Stimulated activated naive B cell treated with anti-CD40 and anti-IgM and Interleukin-4, amounts not matched to agents 10 μg/mL and 1 μg/mL and 100 μg/mL, for 72 hours (primary cell): ENCODE results near the gene PLEKHA7.
"Not testable (repeated sequence)": the region's sequence is repeated elsewhere in the genome, so short reads cannot be mapped to it uniquely, and the experiment has no call there.

Experiments
- ATAC-seq, 2 donors: fragments of 150-1000 bp; cut with Tn5 transposase; replicated peaks; 2 replicates each; pipeline ENCODE4 v1.10.0; 2021; ENCODE audit warnings: moderate library complexity in 1 of 2
- DNase-seq: peaks from one replicate; pipeline ENCODE4 v3.0.0; 2021
- H3K27ac Mint-ChIP-seq: one replicate; pipeline ENCODE4 v1.8.0; 2022; ENCODE audit warnings: mild to moderate bottlenecking, mixed read lengths
- H3K27me3 Mint-ChIP-seq, 2 donors: one replicate each; pipeline ENCODE4 v1.8.0; 2022; ENCODE audit warnings: mixed read lengths in 2 of 2
- H3K36me3 Mint-ChIP-seq, 2 donors: one replicate each; pipeline ENCODE4 v1.8.0; 2022; ENCODE audit warnings: mixed read lengths in 2 of 2, mild to moderate bottlenecking in 1 of 2
- H3K4me1 Mint-ChIP-seq, 2 donors: one replicate each; pipeline ENCODE4 v1.8.0; 2022; ENCODE audit warnings: mixed read lengths in 2 of 2, mild to moderate bottlenecking in 1 of 2
- H3K4me3 Mint-ChIP-seq, 2 donors: one replicate each; pipeline ENCODE4 v1.8.0; 2022; ENCODE audit warnings: mild to moderate bottlenecking in 2 of 2, mixed read lengths in 2 of 2, moderate library complexity in 1 of 2
- H3K9me3 Mint-ChIP-seq, 2 donors: one replicate each; pipeline ENCODE4 v1.8.0; 2022; ENCODE audit warnings: mixed read lengths in 2 of 2, mild to moderate bottlenecking in 1 of 2

Gene PLEKHA7

GRCh38 chr11:17014321-17014832 lies at the start of gene PLEKHA7:
Gene PLEKHA7 (minus strand): TSS chr11:17014414. CDS start chr11:17014401, 13 bp downstream.
- H3K9me3 Mint-ChIP-seq, result no peaks in the 10 kb centered on the region
- peaks cover 3 to 7% of the 10 kb centered on the region in 2 donors for H3K36me3 Mint-ChIP-seq
- peak within 1 kb of the TSS; percentile 84 to 88 for H3K4me3 Mint-ChIP-seq
- H3K27ac Mint-ChIP-seq, result peak within 1 kb of the TSS; percentile 16
- no peak for DNase-seq
- ATAC-seq, result peak; percentile 26 to 27
- peaks cover 3 to 7% of the 10 kb centered on the region in 2 donors for H3K4me1 Mint-ChIP-seq
- H3K27me3 Mint-ChIP-seq, result peaks cover 18 to 31% of the 10 kb centered on the region in 2 donors

DNA sequence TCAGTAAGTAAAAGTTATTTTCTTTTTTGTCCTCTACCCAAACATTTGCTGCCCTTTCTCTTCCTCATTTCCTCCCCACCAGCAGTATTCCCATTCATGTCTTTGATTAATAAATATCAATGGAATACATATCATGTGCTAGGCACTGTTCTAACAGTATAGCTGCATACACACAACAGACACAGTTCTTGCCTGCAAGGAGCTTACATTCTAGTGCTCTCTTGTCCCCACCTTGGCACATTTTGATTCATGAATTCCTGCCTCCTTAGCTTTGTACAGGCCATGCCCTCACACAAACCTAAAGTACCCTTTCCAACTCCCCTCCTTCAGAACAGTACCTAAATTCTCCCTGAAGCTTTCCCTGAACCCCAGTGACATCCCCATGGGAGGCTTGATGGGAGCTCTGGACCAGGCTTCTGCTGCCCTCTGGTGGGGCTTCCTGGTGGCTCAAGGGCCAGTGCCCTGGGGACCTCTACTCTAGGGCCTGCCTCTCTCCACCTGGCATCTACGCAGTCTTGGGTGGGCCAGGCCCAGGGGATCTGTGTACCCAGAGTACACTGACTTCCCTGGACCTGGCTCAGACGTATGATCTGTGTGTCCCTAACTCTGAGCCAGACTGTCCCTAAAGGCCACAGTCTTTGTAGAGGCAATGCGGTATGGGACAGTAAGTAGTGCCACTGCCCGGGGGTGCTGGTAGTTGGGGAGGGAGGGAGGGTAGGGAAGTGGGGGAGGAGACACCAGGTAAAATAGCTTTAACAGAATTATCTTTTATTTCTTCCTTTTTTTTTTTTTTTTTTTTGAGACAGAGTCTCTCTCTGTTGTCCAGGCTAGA lies 49.2 kb upstream of the PLEKHA7 start:
- Mint-ChIP-seq H3K4me3 (no peak overlapping the region), H3K36me3 (peaks cover 17% of the 10 kb centered on the region in 2 donors), H3K27ac (no peak overlapping the region), H3K9me3 (peaks cover 3 to 5% of the 10 kb centered on the region in 2 donors), H3K27me3 (no peaks in the 10 kb centered on the region), H3K4me1 (peaks cover 2 to 10% of the 10 kb centered on the region in 2 donors)
- ATAC-seq (peak; percentile 89 to 93), DNase-seq (peak; percentile 28)

- not testable (repeated sequence) for DNase-seq, H3K27ac Mint-ChIP-seq, H3K4me3 Mint-ChIP-seq, H3K27me3 Mint-ChIP-seq, H3K4me1 Mint-ChIP-seq, ATAC-seq, H3K9me3 Mint-ChIP-seq
- H3K36me3 Mint-ChIP-seq, result peaks cover 3 to 17% of the 10 kb centered on the region in 2 donors
Measured at GRCh38 chr11:17051146-17051545, 36.9 kb upstream of the PLEKHA7 start.

- not testable (repeated sequence) for H3K27me3 Mint-ChIP-seq, H3K9me3 Mint-ChIP-seq, H3K4me3 Mint-ChIP-seq, H3K4me1 Mint-ChIP-seq, H3K27ac Mint-ChIP-seq, DNase-seq, ATAC-seq
- peaks cover 3 to 17% of the 10 kb centered on the region in 2 donors for H3K36me3 Mint-ChIP-seq
Measured at GRCh38 chr11:17048491-17048890, 34.3 kb upstream of the PLEKHA7 start.

DNA sequence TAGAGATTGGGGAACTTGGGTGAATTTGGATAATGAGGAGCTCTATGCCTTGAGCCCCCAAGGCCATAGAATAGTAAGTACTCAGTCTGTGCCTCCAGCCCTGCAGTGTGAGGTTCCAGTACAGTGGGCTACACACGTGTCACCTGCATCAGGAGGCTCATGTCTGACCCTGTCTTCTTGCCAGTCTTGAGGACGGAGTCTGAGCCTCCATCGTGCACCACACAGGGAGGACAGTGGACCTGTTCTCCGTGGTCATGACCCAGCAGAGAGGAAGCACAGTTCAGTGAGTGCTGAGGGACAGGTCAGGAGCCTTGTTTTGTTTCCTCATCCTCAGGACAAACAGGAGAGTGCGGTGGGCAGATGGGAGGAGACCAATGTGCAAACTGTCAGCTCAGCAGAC lies 32.5 kb upstream of the PLEKHA7 start:
- H3K4me3 Mint-ChIP-seq, result no peak overlapping the region
- DNase-seq (no peak), ATAC-seq (no peak)
- no peaks in the 10 kb centered on the region for H3K4me1 Mint-ChIP-seq
- H3K9me3 Mint-ChIP-seq, result peaks cover 0 to 2% of the 10 kb centered on the region in 2 donors
- no peaks in the 10 kb centered on the region for H3K27me3 Mint-ChIP-seq
- H3K36me3 Mint-ChIP-seq, result peaks cover 0 to 6% of the 10 kb centered on the region in 2 donors
- H3K27ac Mint-ChIP-seq, result no peak overlapping the region

DNA sequence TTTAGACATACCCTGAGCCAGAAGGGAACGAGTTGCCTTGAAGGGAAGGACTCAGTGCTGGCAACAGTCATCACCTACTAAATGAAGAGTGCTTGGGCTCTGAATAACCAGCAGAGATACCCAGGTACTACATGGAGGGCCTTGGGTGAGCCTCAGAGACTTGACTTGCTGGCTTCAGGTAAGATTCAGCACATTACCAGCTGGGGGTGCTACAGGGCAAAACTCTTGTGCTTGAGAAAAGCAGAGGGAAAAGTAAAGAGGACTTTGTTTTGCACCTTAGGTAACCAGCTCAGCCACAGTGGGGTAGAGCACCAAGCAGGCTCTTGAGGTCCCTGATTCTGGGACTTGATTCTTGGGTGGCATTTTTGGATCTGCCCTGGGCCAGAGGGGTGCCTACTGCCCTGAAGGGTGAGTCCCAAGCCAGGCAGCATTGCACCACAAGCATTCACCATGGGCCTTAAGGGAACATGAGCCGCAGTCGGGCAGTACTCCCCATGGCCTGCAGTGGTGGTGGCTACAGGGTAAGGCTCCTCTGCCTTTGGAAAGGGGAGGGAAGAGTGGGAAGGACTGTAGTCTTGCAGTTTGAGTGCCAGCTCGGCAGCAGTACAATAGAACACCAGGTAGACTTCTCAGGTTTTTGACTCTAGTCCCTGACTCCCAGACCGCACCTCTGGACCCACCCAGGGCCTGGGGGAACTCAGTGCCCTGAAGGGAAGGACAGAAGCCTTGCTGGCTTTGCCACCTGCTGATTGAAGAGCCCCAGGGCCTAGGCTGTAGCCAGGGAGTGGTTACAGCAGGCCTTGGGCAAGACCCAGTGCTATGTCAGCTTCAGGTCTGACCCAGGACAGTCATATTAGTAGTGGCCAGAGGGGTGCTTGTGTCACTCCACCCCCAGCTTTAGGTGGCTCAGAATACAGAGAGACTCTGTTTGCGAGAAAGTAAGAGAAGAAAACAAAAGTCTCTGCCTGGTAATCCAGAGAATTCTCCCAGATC lies 22.7 kb upstream of the PLEKHA7 start:
- H3K27me3 Mint-ChIP-seq, result peaks cover 0 to 8% of the 10 kb centered on the region in 2 donors
- no peak overlapping the region for H3K4me3 Mint-ChIP-seq
- DNase-seq, result no peak
- peaks cover 24 to 35% of the 10 kb centered on the region in 2 donors for H3K36me3 Mint-ChIP-seq
- ATAC-seq, result no peak
- no peaks in the 10 kb centered on the region for H3K4me1 Mint-ChIP-seq
- H3K27ac Mint-ChIP-seq, result no peak overlapping the region
- H3K9me3 Mint-ChIP-seq, result peaks cover 4 to 5% of the 10 kb centered on the region in 2 donors

- not testable (repeated sequence) for H3K27ac Mint-ChIP-seq, DNase-seq, H3K9me3 Mint-ChIP-seq, H3K4me3 Mint-ChIP-seq, ATAC-seq, H3K4me1 Mint-ChIP-seq, H3K27me3 Mint-ChIP-seq
- peaks cover 24 to 40% of the 10 kb centered on the region in 2 donors for H3K36me3 Mint-ChIP-seq
Measured at GRCh38 chr11:17034027-17034426, 19.8 kb upstream of the PLEKHA7 start.

- no peak for ATAC-seq
- peaks cover 0 to 3% of the 10 kb centered on the region in 2 donors for H3K27me3 Mint-ChIP-seq
- no peaks in the 10 kb centered on the region for H3K4me1 Mint-ChIP-seq
- peaks cover 9 to 18% of the 10 kb centered on the region in 2 donors for H3K36me3 Mint-ChIP-seq
- no peak overlapping the region for H3K27ac Mint-ChIP-seq
- H3K4me3 Mint-ChIP-seq, result no peak overlapping the region
- H3K9me3 Mint-ChIP-seq, result no peaks in the 10 kb centered on the region
- DNase-seq, result no peak
Measured at GRCh38 chr11:17026487-17027082, 12.4 kb upstream of the PLEKHA7 start.

GRCh38 chr11:17024924-17025323 lies 10.7 kb upstream of the PLEKHA7 start:
- Mint-ChIP-seq H3K27ac (no peak overlapping the region), H3K27me3 (no peaks in the 10 kb centered on the region), H3K4me3 (no peak overlapping the region), H3K9me3 (no peaks in the 10 kb centered on the region), H3K36me3 (peaks cover 13 to 14% of the 10 kb centered on the region in 2 donors), H3K4me1 (no peaks in the 10 kb centered on the region)
- DNase-seq, result no peak
- ATAC-seq, result no peak

- Mint-ChIP-seq H3K36me3 (peaks cover 8 to 14% of the 10 kb centered on the region in 2 donors), H3K4me1 (no peaks in the 10 kb centered on the region), H3K4me3 (no peak overlapping the region), H3K27ac (no peak overlapping the region), H3K9me3 (no peaks in the 10 kb centered on the region), H3K27me3 (peaks cover 0 to 6% of the 10 kb centered on the region in 2 donors)
- no peak for ATAC-seq
- DNase-seq, result no peak
Measured at GRCh38 chr11:17021511-17021910, 7.3 kb upstream of the PLEKHA7 start.

DNA sequence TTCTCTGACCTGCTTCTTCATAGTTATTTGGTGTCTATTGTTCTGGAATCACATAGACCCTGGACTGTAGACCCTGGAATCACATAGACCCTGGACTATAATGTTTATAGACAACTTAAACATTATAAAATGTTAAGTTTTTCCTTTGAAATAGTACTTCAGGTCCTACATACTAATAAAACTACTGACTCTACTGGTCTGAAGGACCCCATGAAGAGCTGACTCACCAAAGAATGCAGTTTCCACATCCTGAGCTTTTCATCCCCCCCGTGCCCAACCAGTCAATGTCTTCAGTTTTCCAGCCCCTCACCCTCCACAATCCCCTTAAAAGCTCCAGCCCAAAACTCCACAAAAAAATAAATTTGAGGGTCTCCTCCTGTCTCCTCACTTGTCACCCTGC lies 6.6 kb upstream of the PLEKHA7 start:
- Mint-ChIP-seq H3K27me3 (peaks cover 5 to 12% of the 10 kb centered on the region in 2 donors), H3K9me3 (no peaks in the 10 kb centered on the region)

DNA sequence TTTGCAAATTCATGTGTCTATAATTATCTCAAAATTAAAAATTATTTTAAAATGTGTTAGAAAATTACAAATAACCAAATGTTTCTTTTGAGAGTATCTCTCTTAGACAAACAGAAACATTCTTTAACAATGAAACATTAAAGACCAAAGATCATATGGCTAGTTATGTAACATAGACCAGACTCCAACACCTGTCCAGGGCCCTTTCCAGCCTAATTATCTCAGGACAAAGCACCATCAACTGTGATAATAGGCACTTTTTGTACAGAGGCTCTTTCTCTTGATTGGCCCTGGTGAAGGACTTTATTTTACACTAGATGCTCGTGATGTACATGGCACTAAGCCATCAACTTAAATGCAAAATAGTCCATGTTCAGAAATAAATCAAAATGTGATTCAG lies 5.0 kb upstream of the PLEKHA7 start:
- DNase-seq (no peak), ATAC-seq (no peak)
- Mint-ChIP-seq H3K36me3 (peaks cover 3 to 9% of the 10 kb centered on the region in 2 donors), H3K4me3 (no peak overlapping the region), H3K9me3 (no peaks in the 10 kb centered on the region), H3K27ac (no peak overlapping the region), H3K27me3 (peaks cover 18 to 25% of the 10 kb centered on the region in 2 donors), H3K4me1 (peaks cover 3 to 7% of the 10 kb centered on the region in 2 donors)

More for the DNA sequence above, 6.6 kb upstream of the PLEKHA7 start:
- DNase-seq (no peak), ATAC-seq (no peak)
- Mint-ChIP-seq H3K36me3 (peaks cover 4 to 11% of the 10 kb centered on the region in 2 donors), H3K27ac (no peak overlapping the region), H3K4me1 (no peaks in the 10 kb centered on the region), H3K4me3 (no peak overlapping the region)

DNA sequence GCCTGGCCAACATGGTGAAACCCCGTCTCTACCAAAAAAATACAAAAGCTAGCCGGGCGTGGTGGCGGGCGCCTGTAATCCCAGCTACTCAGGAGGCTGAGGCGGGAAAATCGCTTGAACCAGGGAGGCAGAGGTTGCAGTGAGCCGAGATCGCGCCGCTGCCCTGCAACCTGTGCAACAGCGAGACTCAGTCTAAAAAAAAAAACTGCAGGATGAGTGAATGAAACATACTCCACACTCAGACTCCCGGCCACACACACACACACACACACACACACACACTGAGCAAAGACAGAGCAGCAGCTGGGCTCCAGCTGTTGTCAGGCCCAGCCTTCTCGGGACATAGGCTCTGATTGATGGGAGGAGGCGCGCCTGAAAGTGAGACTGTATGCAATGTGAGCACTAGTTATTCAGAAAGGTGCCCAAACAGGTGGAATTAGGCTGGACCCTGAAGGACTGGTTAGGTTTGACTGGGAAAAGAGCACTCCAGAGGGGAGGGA lies 1.5 kb upstream of the PLEKHA7 start:
- peaks cover 3 to 7% of the 10 kb centered on the region in 2 donors for H3K4me1 Mint-ChIP-seq
- no peak for DNase-seq
- H3K27ac Mint-ChIP-seq, result no peak overlapping the region
- no peak overlapping the region for H3K4me3 Mint-ChIP-seq
- ATAC-seq, result no peak
- H3K36me3 Mint-ChIP-seq, result peaks cover 3 to 7% of the 10 kb centered on the region in 2 donors
- peaks cover 18 to 31% of the 10 kb centered on the region in 2 donors for H3K27me3 Mint-ChIP-seq
- H3K9me3 Mint-ChIP-seq, result no peaks in the 10 kb centered on the region
